Skin of body (tissue), 2 donors: ENCODE measurements around the gene ARPC1B. TPM values are rescaled to one million over a fixed set of nuclear protein-coding genes. Genes with fewer than 3 reads are reported as not detected.
A peak's percentile ranks its signal among the peaks of the same experiment; 100 is the strongest.

Experiments
- DNase-seq: peaks from one replicate; lab custom pipeline; 2025; lab: John Stamatoyannopoulos, UW
- total RNA-seq: library from RNA; depleted of rRNA; stranded (reverse); fragments of >200 nt; gene quantifications from one replicate; pipeline ENCODE4 v1.2.3, GENCODE V29; 2014

ARPC1B gene
- total RNA-seq, 1 donor from 2014 or later = 42.1 TPM

DNA sequence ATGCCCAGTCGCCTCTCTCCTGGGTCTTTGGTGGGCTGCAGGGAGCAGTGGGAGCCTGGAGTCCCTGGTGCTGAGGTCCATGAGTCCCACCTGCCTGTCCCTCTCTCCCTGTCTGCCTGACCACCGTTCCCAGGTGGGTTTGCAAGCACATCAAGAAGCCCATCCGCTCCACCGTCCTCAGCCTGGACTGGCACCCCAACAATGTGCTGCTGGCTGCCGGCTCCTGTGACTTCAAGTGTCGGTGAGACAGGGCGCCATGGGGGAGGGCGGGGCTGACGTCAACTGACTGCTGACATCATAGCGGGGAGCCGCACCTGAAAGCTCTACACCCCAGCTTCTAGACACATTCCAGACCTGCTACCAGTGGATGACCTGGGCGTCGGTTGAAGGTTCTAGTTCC, 15.2 kb downstream of the ARPC1B start:
- DNase-seq = no peak

DNA sequence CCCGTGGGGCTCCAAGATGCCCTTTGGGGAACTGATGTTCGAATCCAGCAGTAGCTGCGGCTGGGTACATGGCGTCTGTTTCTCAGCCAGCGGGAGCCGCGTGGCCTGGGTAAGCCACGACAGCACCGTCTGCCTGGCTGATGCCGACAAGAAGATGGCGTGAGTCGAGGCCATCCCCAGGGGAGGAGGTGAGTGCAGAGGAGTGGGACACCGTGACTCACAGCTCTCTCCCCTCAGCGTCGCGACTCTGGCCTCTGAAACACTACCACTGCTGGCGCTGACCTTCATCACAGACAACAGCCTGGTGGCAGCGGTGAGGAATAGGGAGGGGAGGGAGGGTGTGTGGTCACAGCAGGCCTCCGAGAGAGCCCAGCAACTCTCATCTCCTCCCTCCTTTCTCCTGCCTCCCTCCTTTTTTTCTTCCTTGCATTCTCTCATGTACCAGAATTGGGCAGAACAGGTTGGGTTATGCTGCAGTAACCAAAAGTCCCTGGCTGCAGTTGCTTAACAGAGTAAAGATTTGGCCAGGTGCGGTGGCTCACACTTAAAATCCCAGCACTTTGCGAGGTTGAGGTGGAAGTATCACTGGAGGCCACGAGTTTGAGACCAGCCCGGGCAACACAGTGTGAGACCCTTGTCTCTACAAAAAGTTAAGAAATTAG, 16.5 kb downstream of the ARPC1B start:
- no peak for DNase-seq

DNA sequence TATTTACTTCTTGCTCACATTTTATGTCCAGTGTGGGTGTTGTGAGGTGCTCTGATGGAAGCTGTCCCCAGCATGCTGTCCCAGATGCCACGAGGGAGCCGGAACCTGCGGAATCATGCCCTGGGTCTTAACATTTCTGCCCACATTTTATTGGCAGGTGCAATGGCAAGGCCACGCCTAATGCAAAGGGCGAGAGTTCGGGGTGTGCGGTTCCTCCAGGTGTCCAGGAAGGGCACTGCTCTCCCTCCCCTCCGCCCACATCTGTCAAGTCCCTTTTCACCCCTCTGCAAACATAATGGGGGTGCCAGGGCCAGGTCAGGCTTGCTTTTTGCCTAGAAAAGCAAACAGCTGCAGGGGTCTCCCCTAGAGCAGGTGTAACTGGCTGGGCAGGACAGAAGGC, 17.5 kb downstream of the ARPC1B start:
- no peak for DNase-seq

DNA sequence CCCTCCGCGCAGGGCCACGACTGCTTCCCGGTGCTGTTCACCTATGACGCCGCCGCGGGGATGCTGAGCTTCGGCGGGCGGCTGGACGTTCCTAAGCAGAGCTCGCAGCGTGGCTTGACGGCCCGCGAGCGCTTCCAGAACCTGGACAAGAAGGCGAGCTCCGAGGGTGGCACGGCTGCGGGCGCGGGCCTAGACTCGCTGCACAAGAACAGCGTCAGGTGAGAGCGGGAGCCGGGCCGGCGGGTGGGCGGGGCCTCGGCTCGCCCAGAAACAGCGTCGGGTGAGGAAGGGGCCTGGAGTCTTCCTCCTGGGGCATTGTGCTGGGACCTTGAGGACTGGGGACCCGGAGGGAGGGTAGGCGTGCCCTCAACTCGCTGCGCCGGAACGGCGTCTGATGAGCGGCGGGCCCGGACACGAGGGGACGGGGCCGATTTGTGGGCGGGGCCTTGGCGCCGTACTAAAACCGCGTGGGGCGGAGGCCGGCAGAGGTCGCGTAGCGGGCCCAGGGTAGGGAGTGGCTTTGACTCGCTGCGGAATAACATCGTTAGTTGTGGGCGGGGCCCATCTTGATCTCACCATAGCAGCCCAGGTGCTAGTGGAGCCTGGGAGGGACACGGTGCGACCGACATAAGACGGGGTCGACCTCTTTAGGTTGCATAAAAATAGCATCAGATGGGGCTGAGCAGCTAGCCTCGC, 18.3 kb downstream of the ARPC1B start:
- no peak for DNase-seq

DNA sequence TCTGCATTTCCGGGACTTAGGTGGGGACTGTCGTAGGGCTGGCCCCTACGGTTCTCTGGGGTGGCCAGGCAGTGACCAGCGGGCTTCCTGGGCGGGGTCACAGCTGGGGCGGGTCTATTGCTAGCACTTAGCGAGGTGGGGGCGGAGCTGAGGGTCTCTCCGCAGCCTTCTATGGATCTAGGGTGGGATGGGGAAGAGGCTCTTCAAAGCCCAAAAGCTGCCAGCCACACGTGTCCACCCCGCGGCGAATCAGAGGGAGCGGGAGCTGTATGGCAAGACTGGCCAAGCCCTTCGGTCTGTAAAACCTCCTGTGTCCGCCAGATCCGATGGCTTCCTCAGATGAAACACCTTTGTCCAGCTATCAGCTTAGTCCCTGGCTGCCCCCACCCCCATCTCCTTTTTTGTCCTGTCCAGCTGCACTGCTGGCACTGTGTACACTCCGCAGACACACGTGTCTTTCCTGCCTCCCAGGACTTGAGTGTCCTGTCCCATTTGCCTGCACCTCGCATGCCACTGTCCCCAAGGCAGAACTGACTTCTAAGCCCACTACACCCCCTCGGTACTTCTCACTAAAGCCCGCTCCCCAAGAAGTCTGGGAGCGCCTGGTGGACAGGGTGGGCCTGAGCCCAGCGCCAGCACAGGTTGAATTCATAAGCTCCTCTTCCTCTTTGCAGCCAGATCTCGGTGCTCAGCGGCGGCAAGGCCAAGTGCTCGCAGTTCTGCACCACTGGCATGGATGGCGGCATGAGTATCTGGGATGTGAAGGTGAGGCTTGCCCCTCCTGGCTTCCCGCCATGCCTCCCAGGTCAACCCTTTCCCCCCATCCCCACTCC, 19.0 kb downstream of the ARPC1B start:
- no peak for DNase-seq

DNA sequence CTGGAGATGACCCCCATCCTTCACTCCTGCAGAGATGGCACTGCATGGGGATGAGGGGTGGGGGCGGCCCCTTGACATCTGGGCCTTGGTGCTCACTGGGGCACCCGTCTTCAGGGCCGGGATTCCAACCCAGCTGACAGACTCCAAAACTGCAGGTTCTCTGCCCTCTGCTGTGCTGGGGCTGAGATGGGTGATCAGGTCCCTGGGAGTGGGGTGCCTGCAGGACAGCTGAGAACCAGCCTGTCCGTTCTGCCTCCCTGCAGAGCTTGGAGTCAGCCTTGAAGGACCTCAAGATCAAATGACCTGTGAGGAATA, 19.6 kb downstream of the ARPC1B start:
- DNase-seq = no peak

DNA sequence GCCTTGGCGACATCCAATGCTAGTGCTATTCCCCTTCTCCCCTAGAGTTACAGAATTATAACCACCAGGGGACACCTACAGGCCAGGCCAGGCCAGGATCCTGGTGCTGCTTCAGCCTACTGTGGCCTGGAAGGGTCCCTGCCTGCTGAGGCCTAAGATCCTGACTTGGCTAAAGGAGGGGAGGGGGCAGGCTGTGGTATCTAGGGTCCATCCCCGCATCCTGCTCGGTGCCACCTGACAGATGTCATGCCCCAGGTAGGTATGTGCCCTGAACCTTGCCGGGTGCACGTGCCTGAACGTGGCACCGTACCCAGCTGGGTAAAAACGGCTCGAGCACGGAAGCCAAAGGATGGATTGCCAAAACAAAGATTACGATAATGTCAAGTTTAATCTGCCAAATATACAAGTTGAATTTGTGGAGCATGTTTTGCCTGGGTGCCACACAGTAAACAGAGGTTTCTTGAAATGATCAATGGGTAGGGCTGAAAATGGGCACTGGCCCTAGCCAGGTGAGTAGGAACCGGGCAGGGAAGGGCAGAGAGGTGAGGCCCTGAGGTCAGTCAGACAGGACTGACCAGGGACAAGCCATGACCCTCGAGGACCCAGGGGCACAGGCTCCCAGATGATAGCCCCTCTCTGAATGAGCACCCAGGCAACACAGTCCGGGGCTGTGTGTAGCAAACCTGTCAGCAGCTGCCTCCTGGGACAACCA, 21.2 kb downstream of the ARPC1B start:
- DNase-seq = no peak

DNA sequence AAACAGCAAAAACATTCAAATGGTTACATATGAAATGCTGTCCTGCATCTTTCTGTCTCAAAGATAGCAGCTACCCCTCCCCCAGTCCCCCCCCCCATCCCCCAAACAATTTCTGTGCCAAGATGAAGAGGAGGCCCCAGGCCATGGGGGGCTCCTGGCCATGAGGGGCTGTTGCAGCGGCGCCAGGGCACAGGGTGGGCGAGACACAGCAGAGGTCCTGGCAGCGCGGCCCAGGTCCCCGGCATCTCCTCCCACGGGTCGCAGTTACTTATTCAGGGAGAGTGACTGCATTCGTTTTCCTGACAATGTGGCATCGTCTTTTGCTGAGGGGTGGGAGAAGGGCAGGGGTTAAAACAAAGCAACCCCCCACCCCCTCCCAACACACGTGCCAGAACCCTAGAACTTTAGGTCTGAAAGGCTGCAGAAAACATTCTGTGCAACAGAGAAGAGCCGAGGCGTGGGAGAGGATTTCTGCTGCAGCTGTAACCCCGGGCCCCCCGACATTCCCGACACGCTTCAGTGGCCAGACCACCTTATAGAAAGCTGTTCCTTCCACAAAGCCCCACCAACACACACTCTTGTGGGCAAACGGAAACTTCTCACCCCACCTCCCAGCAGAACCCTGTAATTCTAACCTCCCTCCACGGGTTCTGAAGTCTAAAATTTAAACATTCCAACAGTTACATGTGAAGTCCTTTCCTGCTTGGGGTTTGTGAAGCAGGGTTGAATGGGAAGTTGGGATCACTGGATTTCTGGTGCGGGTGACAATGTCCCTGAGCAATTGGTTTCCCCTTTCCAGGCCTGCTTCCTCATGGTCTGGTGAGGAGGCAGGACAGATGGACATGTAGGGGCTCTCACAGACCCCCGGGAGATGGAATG, 22.1 kb downstream of the ARPC1B start:
- DNase-seq = no peak

DNA sequence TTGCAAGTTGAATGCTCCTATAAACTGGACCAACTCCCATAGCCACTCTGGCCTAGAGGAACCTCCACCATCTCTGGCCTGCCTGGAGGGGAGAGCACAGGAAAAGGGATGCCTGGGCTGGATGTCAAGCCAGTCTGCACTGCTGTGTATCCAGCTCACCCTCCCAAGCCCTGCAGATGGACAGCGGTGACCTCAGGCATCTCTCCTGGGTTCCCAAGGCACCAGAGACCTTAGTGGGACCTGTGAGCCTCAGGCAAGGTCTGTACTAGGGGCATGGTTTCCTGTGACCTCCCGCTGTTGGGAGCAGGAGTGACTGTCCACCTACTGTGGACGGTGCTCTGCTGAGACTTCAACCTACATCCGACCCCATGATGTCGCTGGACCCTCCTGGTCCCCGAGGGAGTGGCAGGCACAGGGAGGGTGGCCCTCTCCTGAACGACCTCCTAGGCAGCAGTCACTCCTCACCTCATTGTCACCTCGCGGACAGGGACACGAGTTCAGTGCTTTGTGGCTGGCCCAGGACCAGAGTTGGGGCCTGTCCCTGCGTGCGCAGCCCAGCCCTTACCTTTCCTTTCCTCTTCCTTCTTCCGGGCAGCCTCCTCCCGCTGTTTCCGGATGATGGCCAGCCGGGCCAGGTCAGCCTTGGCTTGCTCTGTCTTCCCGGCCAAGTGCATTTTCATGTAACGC, 22.9 kb downstream of the ARPC1B start:
- no peak for DNase-seq

DNA sequence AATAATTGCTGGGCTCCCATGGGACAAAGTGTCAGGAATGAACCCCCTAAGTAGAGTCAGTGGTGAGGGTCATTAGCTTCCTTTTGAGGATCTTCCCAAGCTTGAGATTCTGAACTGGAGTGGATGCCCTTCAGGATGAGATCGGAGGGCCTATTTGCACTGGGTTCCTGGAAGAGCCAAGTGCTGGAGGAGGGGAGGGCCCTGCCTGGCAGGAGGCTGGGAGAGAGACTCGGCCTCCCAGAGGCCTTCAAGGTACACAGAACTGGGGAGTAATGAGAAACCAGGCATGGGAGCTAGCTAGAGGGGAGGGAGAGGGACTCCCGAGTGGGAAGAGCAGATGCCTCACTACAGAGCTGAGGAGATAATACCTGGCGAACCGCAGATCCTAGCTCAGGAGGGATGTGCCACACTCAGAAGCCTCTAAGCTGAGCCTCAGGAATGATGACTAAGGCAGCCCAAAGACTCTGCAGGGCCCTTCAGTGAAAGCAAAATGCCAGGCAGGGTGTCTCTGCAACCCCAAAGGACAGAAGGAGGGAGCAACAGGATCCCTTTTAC, 24.4 kb downstream of the ARPC1B start:
- no peak for DNase-seq

DNA sequence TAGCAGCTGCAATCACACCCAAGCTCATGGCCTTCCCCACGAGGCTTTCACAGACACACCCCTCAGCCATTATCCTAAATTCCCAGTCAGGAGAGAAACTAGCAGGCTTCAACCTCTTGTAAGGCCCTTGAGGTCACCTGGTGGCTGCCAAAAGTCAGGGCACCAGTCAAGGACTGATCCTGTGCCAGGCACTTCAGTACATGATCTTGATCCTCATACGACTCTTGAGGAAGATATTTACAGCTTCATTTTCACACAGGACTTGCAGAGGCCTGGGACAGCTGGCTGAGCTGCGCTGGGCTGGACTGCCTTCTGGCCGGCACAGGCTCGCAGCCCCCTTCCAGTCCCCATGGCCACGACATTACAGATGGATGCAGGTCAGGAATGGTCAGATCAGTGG, 25.1 kb downstream of the ARPC1B start:
- no peak for DNase-seq

DNA sequence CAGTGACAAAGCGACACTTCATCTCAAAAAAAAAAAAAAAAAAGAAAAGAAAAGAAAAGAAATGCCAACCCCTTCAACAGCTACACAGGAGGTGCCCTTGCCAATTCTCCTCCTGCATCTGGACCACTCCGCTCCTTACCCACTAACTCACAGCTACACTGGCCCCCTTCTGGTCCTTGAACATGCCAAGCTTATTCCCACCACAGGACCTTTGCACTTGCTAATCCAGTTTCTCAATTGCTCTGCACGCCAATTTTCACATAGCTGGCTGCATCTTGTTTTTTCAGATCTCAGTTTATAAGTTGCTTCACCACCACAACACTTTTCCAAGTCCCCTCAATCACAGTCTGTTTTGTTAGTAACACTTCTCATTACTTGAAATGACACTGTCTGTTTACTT, 28.3 kb downstream of the ARPC1B start:
- no peak for DNase-seq

DNA sequence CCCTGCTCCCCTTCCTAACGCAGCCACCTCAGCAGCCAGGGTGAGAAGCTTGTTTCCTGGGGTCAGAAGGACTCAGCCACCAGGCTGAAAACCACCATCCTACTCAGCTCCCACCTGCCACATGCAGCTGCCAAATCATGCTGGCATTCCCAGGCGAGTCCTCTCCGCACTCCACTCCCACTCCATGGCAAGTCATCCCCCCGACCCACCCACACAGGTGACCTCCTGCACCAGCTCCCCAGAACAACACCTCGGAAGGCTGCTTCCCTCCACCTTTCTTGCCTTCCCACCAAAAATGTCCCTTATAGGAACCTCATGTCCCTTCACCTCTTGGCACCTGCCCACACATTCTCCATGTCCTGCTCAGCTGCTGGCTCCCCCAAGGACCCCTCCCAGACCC, 29.2 kb downstream of the ARPC1B start:
- no peak for DNase-seq

DNA sequence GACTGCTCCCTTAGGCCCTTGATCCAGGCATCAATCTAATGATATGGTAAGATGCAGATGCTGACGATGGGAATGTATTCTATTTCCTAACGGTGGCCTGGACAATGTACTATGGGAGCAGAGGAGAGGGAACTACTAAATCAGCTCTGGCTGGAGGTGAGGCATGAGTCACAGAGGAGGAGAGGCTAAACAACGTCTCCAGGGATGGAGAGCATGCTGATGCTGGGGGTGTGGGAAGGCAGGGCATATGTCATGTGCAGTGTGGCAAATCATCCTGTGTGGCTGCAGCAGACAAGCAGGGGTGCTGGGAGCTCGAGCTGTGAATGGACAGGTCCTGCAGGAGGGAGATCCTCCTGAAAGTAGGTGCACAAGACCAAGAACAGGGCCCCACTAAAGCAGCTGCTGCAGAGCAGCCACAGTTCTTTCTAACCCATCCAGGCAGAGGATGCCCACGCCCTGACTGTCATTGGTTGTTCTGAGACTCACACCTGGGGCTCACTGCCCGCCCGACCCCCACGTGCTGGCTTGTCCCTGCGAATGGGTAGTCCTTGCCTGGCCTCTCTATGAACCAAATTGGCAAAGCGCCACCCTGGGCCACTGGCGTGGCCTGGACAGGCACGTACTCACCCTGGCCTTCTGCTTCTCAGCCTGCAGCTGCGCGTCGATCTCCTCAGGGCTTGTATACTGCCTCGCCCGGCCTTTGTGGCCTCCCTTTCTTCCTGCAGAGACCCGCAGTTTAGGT, 29.9 kb downstream of the ARPC1B start:
- no peak for DNase-seq

DNA sequence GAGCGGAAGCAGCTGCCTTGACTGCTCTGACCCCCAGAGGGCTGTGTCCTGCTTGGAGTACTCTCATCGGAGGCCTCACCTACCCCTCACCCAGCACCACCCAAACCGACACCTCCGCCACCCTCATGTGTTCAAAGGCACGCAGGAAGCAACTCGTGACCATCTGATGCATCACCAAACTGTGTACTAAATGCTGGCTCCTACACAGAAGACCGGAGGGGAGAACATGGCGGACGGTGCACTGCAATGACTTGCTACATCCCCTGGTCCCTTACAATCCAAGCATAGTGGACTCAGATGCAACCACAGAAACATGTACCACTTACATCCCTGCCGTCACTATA, 30.4 kb downstream of the ARPC1B start:
- no peak for DNase-seq

DNA sequence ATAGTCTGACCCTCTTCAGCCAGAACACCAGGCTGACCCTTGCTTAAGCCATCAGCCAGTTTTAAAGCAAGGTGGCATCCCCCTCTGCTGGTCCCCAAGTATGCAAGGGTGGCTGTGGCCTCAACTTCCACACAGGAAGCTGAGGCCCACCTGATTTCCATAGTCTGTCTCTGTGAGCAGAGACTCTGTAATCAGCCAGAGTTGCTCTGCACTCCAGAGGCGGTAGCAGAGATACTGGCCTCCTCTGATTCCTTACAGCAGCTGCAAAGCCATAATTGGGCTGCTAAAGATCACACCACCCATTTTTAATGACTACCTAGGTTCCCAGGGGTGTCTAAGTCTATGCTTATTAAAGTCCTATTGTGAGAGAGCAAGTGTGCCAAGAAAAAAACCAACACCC, 32.0 kb downstream of the ARPC1B start:
- DNase-seq = no peak

DNA sequence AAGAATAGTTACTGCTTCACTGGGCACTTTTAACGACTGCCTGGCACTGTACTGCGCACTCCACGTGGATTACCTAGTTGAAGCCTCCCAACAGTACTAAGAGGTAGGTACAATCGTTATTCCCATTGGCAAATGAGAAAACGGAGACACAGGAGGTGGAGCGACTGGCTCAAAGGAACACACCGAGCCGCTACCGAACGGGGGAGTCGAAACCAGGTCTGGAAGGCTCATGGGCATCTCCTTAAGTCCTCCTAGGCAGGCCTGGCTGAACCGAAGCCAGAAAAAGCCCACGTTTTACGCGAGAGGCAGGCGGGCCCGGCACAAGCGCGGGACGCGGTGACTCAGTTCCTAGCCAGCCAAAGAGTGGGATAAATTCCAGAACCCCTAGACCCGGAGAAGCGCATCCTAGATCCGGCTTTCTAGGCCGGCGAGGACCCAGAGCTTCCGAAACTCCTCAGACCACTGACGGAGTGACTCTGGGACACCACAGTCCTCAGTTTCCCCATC, 33.4 kb downstream of the ARPC1B start:
- no peak for DNase-seq

DNA sequence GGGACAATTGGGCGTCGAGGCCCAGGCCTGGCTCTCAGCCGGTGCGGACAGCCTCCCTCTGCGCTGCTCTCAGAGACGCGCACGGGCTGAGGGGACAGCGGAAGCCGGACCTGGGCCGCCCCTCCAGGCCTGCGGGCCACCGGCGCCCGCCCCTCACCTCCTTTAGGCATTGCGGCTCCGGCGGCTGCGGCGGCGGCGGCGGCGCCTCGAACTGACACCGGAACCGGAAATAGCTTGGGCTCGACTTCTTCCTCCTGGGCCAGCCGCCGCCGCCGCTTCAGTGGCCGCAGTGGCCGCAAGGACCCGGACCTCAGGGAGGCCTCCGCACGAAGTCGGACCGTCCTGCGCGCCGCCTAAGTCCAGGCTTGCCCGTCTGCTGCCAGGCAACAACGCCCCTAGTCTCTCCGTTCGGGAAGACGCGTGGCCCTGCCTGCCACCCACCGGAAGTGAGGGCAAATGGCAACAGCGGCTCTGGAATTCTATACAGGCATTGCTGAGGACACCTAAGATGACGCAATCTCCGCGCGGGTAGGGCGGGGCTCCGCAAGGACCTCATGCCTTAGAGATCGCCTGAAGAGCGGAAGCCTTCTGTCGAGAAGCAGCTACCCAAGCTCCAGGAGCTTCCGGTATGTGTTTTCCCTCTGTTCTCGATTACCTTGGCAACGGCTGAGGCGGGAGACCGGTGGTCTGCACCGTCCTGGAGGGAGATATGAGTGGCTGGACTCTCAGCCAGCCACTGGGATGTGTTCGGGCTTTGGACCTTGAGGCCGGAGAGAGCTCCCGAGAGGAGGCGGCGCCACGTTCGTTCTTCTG, 34.1 kb downstream of the ARPC1B start, which contains the start of the genes BUD31 and PDAP1:
Gene BUD31 (plus strand): TSS at position 591 of the 813 bp plus-strand sequence. CDS start 2,124 bp downstream, outside the sequence.
Gene PDAP1 (minus strand): TSS at position 219 of the 813 bp plus-strand sequence. CDS start 49 bp downstream, at position 170.
- DNase-seq = peak; percentile 99
